WTC11 (cell line): ENCODE results near the gene MYL3.

ENCODE experiments used
- AFF4 ChIP-seq: sonication (generic); formaldehyde crosslinking; IDR thresholded peaks from 2 replicates; pipeline ENCODE4 v1.8.1; 2023; ENCODE audit warnings: mild to moderate bottlenecking, missing genetic modification reagents, borderline replicate concordance
- CTCF ChIP-seq: fragments of 200-600 bp; IDR thresholded peaks from 2 replicates; pipeline ENCODE4 v1.8.0; 2022; ENCODE audit warnings: antibody characterized with exemption
- FOXJ3 ChIP-seq: sonication (generic); formaldehyde crosslinking; IDR thresholded peaks from 2 replicates; pipeline ENCODE4 v1.9.0; 2021; ENCODE audit warnings: missing genetic modification reagents, mild to moderate bottlenecking, borderline replicate concordance
- HMGXB4 ChIP-seq: sonication (generic); formaldehyde crosslinking; IDR thresholded peaks from 2 replicates; pipeline ENCODE4 v1.8.1; 2023; ENCODE audit warnings: mild to moderate bottlenecking, moderate library complexity, missing genetic modification reagents
- IRF2 ChIP-seq: sonication (generic); formaldehyde crosslinking; IDR thresholded peaks from 2 replicates; pipeline ENCODE4 v1.8.0; 2022; ENCODE audit warnings: low read depth, missing genetic modification reagents, borderline replicate concordance
- MAX ChIP-seq: sonication (generic); formaldehyde crosslinking; IDR thresholded peaks from 2 replicates; pipeline ENCODE4 v1.8.0; 2022; ENCODE audit warnings: mild to moderate bottlenecking, missing genetic modification reagents
- NFE2L1 ChIP-seq: sonication (generic); formaldehyde crosslinking; IDR thresholded peaks from 2 replicates; pipeline ENCODE4 v1.8.1; 2023; ENCODE audit warnings: missing genetic modification reagents
- RORB ChIP-seq: fragments of 250-450 bp; sonication (Bioruptor Pico); IDR thresholded peaks from 2 replicates; pipeline ENCODE4 v1.9.0; 2021; ENCODE audit warnings: mild to moderate bottlenecking
- TEAD4 ChIP-seq: sonication (generic); formaldehyde crosslinking; IDR thresholded peaks from 2 replicates; pipeline ENCODE4 v1.8.0; 2022; ENCODE audit warnings: mild to moderate bottlenecking, missing genetic modification reagents
- ZNF512 ChIP-seq: sonication (generic); formaldehyde crosslinking; IDR thresholded peaks from 2 replicates; pipeline ENCODE4 v1.8.1; 2022; ENCODE audit warnings: missing genetic modification reagents, borderline replicate concordance

GRCh38 chr3:46895761-46896160 is 32.5 kb upstream of the MYL3 start:
- no peak for TF ChIP-seq FOXJ3 (CRISPR knock-in tag)
- no peak for TF ChIP-seq AFF4 (CRISPR knock-in tag)
- TF ChIP-seq RORB (CRISPR knock-in tag) = no peak
- TF ChIP-seq CTCF = no peak
- TF ChIP-seq NFE2L1 (CRISPR knock-in tag) = no peak
- no peak for TF ChIP-seq TEAD4 (CRISPR knock-in tag)
- no peak for TF ChIP-seq HMGXB4 (CRISPR knock-in tag)
- no peak for TF ChIP-seq ZNF512 (CRISPR knock-in tag)
- TF ChIP-seq IRF2 (CRISPR knock-in tag) = no peak
- no peak for TF ChIP-seq MAX (CRISPR knock-in tag)
